Vagina (tissue), 2 donors: ENCODE measurements around the gene SERINC3.

Source experiments
- POLR2A ChIP-seq, 2 donors: fragments of 450-650 bp; IDR thresholded peaks; one replicate each; pipeline ENCODE4 v1.6.1; 2017; ENCODE audit warnings: antibody characterized with exemption in 2 of 2, mild to moderate bottlenecking in 2 of 2, moderate library complexity in 2 of 2
- POLR2AphosphoS5 ChIP-seq, 2 donors: sonication (generic); formaldehyde crosslinking; IDR thresholded peaks; one replicate each; pipeline ENCODE4 v1.9.0; 2017; ENCODE audit warnings: antibody characterized with exemption in 2 of 2, mild to moderate bottlenecking in 2 of 2, low read depth in 1 of 2; ENCODE audit not compliant: insufficient read depth in 1 of 2
- TF ChIP-seq, protein P1 (sequence below), 3 experiments: fragments of 450-650 bp in 2 of 3; fragments of 200-600 bp in 1 of 3; sonication (generic) in 1 of 3; IDR thresholded peaks; one replicate each; pipeline ENCODE4 v1.5.1; 2017 to 2019; ENCODE audit warnings: antibody characterized with exemption in 3 of 3, mild to moderate bottlenecking in 2 of 3, moderate library complexity in 2 of 3

DNA sequence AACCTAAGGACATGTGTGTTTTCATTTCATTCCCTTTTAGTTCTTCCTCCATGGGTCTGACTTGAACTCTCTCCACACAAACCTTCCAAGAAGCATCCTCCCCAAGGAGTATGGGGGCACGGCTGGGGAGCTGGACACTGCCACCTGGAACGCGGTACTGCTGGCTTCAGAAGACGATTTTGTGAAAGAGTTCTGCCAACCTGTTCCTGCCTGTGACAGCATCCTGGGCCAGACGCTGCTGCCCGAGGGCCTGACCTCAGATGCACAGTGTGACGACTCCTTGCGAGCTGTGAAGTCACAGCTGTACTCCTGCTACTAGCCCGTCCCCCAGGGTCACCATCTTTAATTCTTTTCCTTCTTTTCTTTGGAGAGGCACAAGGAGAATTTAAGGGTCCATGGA lies 32.6 kb downstream of the SERINC3 start:
- TF ChIP-seq POLR2A (IDR thresholded peaks at IDR 0.05) (no peak), POLR2AphosphoS5 (IDR thresholded peaks at IDR 0.05; ENCODE audit: insufficient read depth in 1 of 2, low read depth in 1 of 2) (no peak)
- TF ChIP-seq, protein P1, sequence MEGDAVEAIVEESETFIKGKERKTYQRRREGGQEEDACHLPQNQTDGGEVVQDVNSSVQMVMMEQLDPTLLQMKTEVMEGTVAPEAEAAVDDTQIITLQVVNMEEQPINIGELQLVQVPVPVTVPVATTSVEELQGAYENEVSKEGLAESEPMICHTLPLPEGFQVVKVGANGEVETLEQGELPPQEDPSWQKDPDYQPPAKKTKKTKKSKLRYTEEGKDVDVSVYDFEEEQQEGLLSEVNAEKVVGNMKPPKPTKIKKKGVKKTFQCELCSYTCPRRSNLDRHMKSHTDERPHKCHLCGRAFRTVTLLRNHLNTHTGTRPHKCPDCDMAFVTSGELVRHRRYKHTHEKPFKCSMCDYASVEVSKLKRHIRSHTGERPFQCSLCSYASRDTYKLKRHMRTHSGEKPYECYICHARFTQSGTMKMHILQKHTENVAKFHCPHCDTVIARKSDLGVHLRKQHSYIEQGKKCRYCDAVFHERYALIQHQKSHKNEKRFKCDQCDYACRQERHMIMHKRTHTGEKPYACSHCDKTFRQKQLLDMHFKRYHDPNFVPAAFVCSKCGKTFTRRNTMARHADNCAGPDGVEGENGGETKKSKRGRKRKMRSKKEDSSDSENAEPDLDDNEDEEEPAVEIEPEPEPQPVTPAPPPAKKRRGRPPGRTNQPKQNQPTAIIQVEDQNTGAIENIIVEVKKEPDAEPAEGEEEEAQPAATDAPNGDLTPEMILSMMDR (IDR thresholded peaks at IDR 0.05) = no peak
